Choroid plexus epithelial cell (primary cell): ENCODE results near the gene DDX47.

Experiments used
- DNase-seq: peaks from one replicate; pipeline ENCODE4 v3.0.0-alpha.2; 2010; ENCODE audit warnings: low read depth
- H3K4me3 ChIP-seq: 2 replicates; pipeline ENCODE4 v1.5.1; 2011; ENCODE audit warnings: low read depth, mild to moderate bottlenecking, control low read depth, low read length, moderate library complexity
- TF ChIP-seq, protein P1 (sequence below): conservative IDR thresholded peaks from 2 replicates; pipeline ENCODE4 v1.5.1; 2011; ENCODE audit warnings: low read depth, mild to moderate bottlenecking, control low read depth, inconsistent platforms, low read length, moderate library complexity

The DDX47 gene

DNA sequence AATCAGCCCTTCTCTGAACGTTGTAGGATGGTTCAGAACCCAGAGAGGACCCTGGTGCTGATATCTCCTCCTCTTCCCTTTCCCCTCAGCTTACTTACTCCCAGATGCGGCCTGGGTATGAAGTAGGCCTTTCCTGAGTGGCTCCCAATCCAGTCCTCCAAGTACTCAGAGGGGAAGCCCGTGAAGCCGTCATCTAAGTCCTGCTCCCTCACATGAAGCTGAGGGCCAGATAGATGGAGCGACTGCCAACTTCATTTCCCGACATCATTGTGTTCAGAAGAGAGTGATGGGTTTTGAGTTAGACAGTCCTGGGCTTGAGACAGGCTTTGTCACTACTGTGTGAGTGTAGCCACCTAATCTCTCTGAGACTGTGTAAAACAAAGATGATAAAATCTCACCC lies 25.0 kb upstream of the DDX47 start:
- TF ChIP-seq, protein P1, sequence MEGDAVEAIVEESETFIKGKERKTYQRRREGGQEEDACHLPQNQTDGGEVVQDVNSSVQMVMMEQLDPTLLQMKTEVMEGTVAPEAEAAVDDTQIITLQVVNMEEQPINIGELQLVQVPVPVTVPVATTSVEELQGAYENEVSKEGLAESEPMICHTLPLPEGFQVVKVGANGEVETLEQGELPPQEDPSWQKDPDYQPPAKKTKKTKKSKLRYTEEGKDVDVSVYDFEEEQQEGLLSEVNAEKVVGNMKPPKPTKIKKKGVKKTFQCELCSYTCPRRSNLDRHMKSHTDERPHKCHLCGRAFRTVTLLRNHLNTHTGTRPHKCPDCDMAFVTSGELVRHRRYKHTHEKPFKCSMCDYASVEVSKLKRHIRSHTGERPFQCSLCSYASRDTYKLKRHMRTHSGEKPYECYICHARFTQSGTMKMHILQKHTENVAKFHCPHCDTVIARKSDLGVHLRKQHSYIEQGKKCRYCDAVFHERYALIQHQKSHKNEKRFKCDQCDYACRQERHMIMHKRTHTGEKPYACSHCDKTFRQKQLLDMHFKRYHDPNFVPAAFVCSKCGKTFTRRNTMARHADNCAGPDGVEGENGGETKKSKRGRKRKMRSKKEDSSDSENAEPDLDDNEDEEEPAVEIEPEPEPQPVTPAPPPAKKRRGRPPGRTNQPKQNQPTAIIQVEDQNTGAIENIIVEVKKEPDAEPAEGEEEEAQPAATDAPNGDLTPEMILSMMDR, result no peak
- no peak for DNase-seq
- no peak overlapping the region for H3K4me3 ChIP-seq

DNA sequence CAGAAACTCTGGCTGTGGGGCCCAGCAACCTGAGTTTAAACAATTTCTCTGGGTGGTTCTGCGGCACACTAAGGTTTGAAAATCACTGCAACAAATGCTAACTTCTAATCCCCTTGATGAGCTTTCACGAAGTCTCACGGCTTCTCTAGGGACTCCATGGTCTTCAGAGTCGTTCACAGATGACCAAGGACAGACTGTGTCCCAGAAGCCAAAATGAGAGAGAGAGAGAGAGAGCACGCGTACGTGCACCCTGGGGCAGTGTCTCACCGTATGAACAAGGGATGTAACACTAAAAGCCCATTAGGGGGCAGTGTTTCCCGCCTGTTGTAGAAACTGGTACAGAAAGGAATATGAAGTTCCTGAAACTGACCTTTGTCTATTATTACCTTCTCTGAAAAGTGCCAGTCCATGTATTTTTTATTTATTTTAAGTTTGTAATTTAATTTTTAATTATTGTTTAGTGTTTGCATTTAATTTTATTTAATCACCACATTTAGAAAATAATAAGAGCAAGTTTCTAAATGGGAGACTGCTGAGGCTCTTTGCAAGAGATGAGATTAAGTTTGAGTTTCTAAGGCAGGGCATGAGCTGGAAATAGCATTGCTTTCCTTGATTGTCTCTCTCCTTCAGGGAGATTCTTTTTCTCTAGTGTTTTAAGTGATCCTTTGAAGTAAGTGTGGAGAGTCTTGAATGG lies 24.3 kb upstream of the DDX47 start:
- peak; percentile 84 for DNase-seq
- TF ChIP-seq, protein P1, result peak; percentile 76
- H3K4me3 ChIP-seq, result no peak overlapping the region

DNA sequence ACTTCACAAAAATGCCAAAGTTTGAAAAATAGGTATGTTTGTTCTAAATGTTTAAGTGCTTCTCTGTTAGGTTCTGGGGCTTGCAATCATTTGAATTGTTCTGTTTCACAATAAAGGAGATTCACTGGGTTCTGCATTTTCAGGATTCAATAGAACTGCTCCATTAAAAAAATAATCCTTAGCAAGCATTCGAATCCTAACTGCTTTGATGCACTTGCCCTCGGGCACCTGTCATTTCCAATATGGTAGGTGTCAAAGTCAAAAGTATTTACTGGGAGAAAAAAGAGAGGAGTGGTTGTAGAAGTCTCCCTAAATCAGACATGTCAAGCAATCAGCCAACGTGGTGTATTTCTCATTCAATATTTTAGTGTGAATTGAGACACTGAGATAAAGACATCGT lies 22.2 kb upstream of the DDX47 start:
- DNase-seq, result no peak
- no peak overlapping the region for H3K4me3 ChIP-seq
- TF ChIP-seq, protein P1, result no peak

DNA sequence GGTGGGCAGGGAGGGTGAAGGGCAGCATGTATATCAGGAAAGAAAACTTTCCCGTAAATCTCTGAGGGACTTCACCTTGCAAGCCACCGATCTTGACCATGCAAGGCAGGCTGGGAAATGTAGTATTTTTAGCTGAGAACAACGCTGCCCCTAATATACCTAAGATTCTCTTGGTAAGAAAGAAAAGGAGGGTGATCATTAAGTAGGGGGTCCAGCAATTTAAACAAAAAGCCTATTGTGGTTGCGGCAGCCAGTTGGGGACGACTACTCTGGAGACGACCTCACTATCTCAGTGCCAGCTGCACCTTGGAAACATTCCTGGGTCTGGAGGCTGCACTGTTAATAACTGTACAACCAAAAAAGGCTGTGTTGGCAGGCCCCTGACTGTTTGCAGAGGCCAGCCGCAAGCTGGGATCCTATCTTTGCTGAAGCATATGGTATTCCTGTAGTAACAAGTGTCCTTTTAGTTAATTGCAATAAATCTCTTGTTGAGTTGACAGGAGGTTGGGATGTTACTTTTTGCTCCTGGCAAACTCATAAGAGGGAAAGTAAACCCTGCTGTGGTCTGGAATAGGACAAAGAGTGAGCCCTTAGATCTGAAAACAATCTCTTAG lies 21.3 kb upstream of the DDX47 start:
- H3K4me3 ChIP-seq, result peak overlapping the region; percentile 30
- TF ChIP-seq, protein P1, result no peak
- DNase-seq, result peak; percentile 27

DNA sequence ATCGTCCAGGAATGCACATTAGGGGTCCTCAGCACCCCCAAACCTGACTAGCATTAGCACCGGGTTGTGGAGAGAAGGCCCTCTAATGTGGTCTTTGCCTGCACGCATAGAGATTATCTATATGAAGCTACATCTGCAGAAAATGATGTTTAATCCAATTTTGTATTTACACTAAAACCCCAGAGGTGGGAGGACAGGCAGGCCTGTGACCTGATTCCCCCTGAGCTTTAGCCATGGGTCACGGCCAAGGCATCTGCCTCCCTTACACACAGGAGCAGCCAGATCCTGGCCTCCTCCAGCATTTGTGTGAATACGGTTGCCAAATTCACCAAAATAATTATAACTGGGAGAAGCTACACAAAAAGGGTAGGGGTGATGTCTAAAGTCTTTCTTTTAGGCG lies 20.7 kb upstream of the DDX47 start:
- TF ChIP-seq, protein P1, result no peak
- no peak for DNase-seq
- no peak overlapping the region for H3K4me3 ChIP-seq

DNA sequence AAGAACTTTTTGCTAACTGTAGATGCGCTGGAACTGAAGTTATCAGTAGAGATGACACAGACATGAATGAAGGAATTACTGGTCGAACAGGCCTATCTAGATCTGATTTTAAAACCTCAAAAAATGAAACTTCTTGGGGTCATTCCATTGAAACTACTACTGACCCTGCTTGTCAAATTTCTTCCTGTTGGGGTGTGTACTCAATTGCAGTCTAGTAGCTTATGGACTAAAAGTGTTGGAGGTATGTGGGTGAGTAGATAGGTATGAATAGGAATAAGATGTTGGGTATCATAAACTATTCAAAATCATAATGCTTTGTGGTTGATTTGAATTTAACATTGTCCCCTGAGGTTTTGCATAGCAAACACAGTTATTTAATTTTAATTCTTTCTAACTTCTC lies 18.5 kb upstream of the DDX47 start:
- H3K4me3 ChIP-seq, result no peak overlapping the region
- no peak for DNase-seq
- TF ChIP-seq, protein P1, result no peak

DNA sequence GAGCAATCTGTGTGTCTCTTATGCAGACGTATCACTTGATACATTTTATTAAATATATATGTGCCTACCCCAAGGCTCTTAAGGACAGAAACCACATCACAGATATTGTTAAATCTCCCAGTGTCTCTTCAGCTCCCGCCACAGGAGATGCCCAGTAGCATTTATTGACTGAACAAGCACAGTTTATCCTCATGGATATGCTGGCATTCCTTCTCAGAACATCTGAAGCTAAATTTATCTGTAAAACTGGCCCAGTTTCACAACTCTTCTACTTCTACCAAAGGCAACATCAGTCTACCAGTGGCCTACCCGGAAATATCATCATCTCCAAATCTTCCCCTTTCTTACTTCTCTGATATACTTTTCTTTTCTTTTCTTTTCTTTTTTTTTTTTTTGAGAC lies 17.0 kb upstream of the DDX47 start:
- no peak overlapping the region for H3K4me3 ChIP-seq
- TF ChIP-seq, protein P1, result no peak
- no peak for DNase-seq
